Endothelial cell of umbilical vein (primary cell): ENCODE measurements around the gene SMPX.

Source experiments
- CTCF ChIP-seq, 2 donors: IDR thresholded peaks; 1 replicate in 1 of 2; 2 replicates in 1 of 2; pipeline ENCODE4 v1.5.1; 2011; ENCODE audit warnings: low read length in 2 of 2, mild to moderate bottlenecking in 2 of 2, moderate library complexity in 2 of 2, control low read depth in 1 of 2, inconsistent platforms in 1 of 2, low read depth in 1 of 2; ENCODE audit not compliant: insufficient read depth in 1 of 2; ENCODE audit errors: extremely low read depth in 1 of 2
- EZH2 ChIP-seq: IDR thresholded peaks from 2 replicates; pipeline ENCODE4 v1.6.1; 2012; ENCODE audit warnings: borderline replicate concordance, low read depth, mild to moderate bottlenecking, moderate library complexity, low read length, inconsistent platforms; ENCODE audit not compliant: severe bottlenecking
- FOS ChIP-seq: IDR thresholded peaks from 2 replicates; pipeline ENCODE4 v1.6.1; 2011; ENCODE audit warnings: mild to moderate bottlenecking, low read length, moderate library complexity, borderline replicate concordance; ENCODE audit not compliant: insufficient read depth
- JUN ChIP-seq: IDR thresholded peaks from 2 replicates; pipeline ENCODE4 v1.6.1; 2011; ENCODE audit warnings: borderline replicate concordance, low read depth; ENCODE audit not compliant: insufficient read length, insufficient read depth
- MAX ChIP-seq: IDR thresholded peaks from 2 replicates; pipeline ENCODE4 v1.6.1; 2011; ENCODE audit not compliant: insufficient read depth, insufficient read length
- MYC ChIP-seq: IDR thresholded peaks from one replicate; pipeline ENCODE4 v1.6.1; 2011; ENCODE audit warnings: mild to moderate bottlenecking, low read depth, low read length
- POLR2A ChIP-seq: IDR thresholded peaks from 2 replicates; pipeline ENCODE4 v1.6.1; 2012; ENCODE audit warnings: low read depth, mild to moderate bottlenecking, control low read depth, low read length
- POLR2AphosphoS5 ChIP-seq: IDR thresholded peaks from 2 replicates; pipeline ENCODE4 v1.6.1; 2012; ENCODE audit warnings: low read depth, mild to moderate bottlenecking, control low read depth, low read length, moderate library complexity; ENCODE audit not compliant: insufficient read depth

GRCh38 chrX:21748235-21748634 is 9.7 kb downstream of the SMPX start:
- TF ChIP-seq EZH2 (no peak), POLR2AphosphoS5 (no peak), POLR2A (no peak), CTCF (IDR thresholded peaks at IDR 0.05; ENCODE audit: extremely low read depth in 1 of 2, insufficient read depth in 1 of 2, low read depth in 1 of 2, low read length in 2 of 2) (no peak), FOS (no peak), MAX (no peak), JUN (no peak), MYC (no peak)
